Measurements from ENCODE around the gene CDKN3.
"Not testable (repeated sequence)": the region's sequence is repeated elsewhere in the genome, so short reads cannot be mapped to it uniquely, and the experiment has no call there.

CDKN3 gene

GRCh38 chr14:54458536-54458935, 61.7 kb downstream of the CDKN3 start:
- DNase-seq = not testable (repeated sequence)

GRCh38 chr14:54459106-54459505, 62.3 kb downstream of the CDKN3 start:
- DNase-seq = no peak

GRCh38 chr14:54462048-54462447, 65.2 kb downstream of the CDKN3 start:
- DNase-seq = no peak

- DNase-seq = no peak
These were observed 68.8 kb downstream of the CDKN3 start for GRCh38 chr14:54465654-54466053.

GRCh38 chr14:54467280-54467679, 70.5 kb downstream of the CDKN3 start:
- DNase-seq = no peak
